PC-9 (cell line): ENCODE data around the gene MTERF4. TPM values are rescaled to one million over a fixed set of nuclear protein-coding genes. Genes with fewer than 3 reads are reported as not detected.

Experiments
- BruUV-seq: library from RNA; stranded (reverse); fragments of 400-500 nt; replicated peaks from 2 replicates; lab custom pipeline; 2021; lab: Mats Ljungman, UMichigan
- CTCF ChIA-PET: fragments of 300-600 bp; sonication (Branson Sonifier 250); formaldehyde crosslinking; loops from one replicate; lab custom pipeline; 2022; ENCODE audit warnings: antibody characterized with exemption; lab: Charles Lee
- POLR2A ChIA-PET: fragments of 300-600 bp; sonication (Branson Sonifier 250); formaldehyde crosslinking; loops from one replicate; lab custom pipeline; 2022; ENCODE audit warnings: antibody characterized with exemption; ENCODE audit not compliant: unreplicated experiment; lab: Charles Lee
- DNase-seq, 2 experiments: peaks; one replicate each; pipeline versions ENCODE4 v3.0.0 to v3.0.0-alpha.2; 2015 to 2022; ENCODE audit warnings: mixed read lengths in 1 of 2
- H2AFZ ChIP-seq: fragments of 200-600 bp; sonication (generic); 2 replicates; pipeline ENCODE4 v1.8.1; 2017; ENCODE audit warnings: antibody characterized with exemption
- H3F3A ChIP-seq: fragments of 200-600 bp; sonication (generic); 2 replicates; pipeline ENCODE4 v1.8.1; 2017; ENCODE audit warnings: antibody characterized with exemption, mild to moderate bottlenecking, low read depth; ENCODE audit not compliant: insufficient read depth
- H3K27ac ChIP-seq: fragments of 200-600 bp; sonication (generic); 2 replicates; pipeline ENCODE4 v1.6.1; 2016; ENCODE audit warnings: mixed run types
- H3K27me3 ChIP-seq: fragments of 200-600 bp; sonication (generic); 2 replicates; pipeline ENCODE4 v1.6.1; 2016; ENCODE audit warnings: low read depth, mixed run types; ENCODE audit not compliant: insufficient read depth
- H3K36me3 ChIP-seq: fragments of 200-600 bp; sonication (generic); 2 replicates; pipeline ENCODE4 v1.6.1; 2016; ENCODE audit warnings: low read depth, mixed run types
- H3K4me1 ChIP-seq: fragments of 200-600 bp; sonication (generic); replicated peaks from 2 replicates; pipeline ENCODE4 v1.6.1; 2016; ENCODE audit warnings: mixed run types; ENCODE audit not compliant: insufficient read depth
- H3K4me2 ChIP-seq: fragments of 200-600 bp; sonication (generic); 2 replicates; pipeline ENCODE4 v1.6.1; 2017; ENCODE audit warnings: mixed run types
- H3K4me3 ChIP-seq: fragments of 200-600 bp; sonication (generic); 2 replicates; pipeline ENCODE4 v1.6.1; 2016; ENCODE audit warnings: mixed run types
- H3K79me2 ChIP-seq: fragments of 200-600 bp; sonication (generic); 2 replicates; pipeline ENCODE4 v1.6.1; 2017; ENCODE audit warnings: low read depth, mixed run types
- H3K9me2 ChIP-seq: fragments of 200-600 bp; sonication (generic); 2 replicates; pipeline ENCODE4 v1.8.1; 2017; ENCODE audit warnings: mild to moderate bottlenecking; ENCODE audit not compliant: insufficient read depth
- H3K9me3 ChIP-seq: fragments of 200-600 bp; sonication (generic); 2 replicates; pipeline ENCODE4 v1.8.1; 2016; ENCODE audit warnings: low read depth; ENCODE audit not compliant: insufficient read depth
- H4K20me1 ChIP-seq: fragments of 200-600 bp; sonication (generic); 2 replicates; pipeline ENCODE4 v1.8.1; 2017; ENCODE audit not compliant: insufficient read depth
- CTCF ChIP-seq: fragments of 200-600 bp; sonication (generic); conservative IDR thresholded peaks from 2 replicates; pipeline ENCODE4 v1.6.1; 2017; ENCODE audit warnings: mixed run types, antibody characterized with exemption, mild to moderate bottlenecking, moderate library complexity
- EZH2 ChIP-seq: fragments of 200-600 bp; sonication (generic); IDR thresholded peaks from 2 replicates; pipeline ENCODE4 v1.8.0; 2017; ENCODE audit warnings: antibody characterized with exemption, low read depth
- intact Hi-C: fragments of 100-400 bp; cut with micrococcal nuclease; formaldehyde crosslinking; loops from one replicate; pipeline ENCODE4 v1.10.0; 2022; ENCODE audit not compliant: unreplicated experiment
- total RNA-seq: library from RNA; stranded (reverse); gene quantifications from 2 replicates; pipeline ENCODE4 v1.2.3, GENCODE V29; 2021

MTERF4 gene
- total RNA-seq, 1 experiment from 2014 or later, result 42.8 TPM

GRCh38 chr2:241110607-241111439 lies 8.7 kb upstream of the MTERF4 start:
- Histone ChIP-seq H3K4me1 (no peaks in the 10 kb centered on the region), H3K9me3 (no peaks in the 10 kb centered on the region), H4K20me1 (no peaks in the 10 kb centered on the region), H3K27me3 (no peaks in the 10 kb centered on the region), H3K27ac (no peak overlapping the region), H3K79me2 (no peaks in the 10 kb centered on the region), H3K9me2 (no peaks in the 10 kb centered on the region), H3K36me3 (no peaks in the 10 kb centered on the region), H2AFZ (no peak overlapping the region), H3K4me3 (no peak overlapping the region), H3F3A (no peaks in the 10 kb centered on the region), H3K4me2 (no peak overlapping the region)
- no peak for TF ChIP-seq CTCF
- no peak for TF ChIP-seq EZH2
- POLR2A ChIA-PET, result no interaction called here
- CTCF ChIA-PET, result no interaction called here
- no peak for DNase-seq
- intact Hi-C loops, result no loop called here
- BruUV-seq, result no TSS peak

GRCh38 chr2:241110089-241110606 lies 8.1 kb upstream of the MTERF4 start:
- Histone ChIP-seq H3K4me2 (no peak overlapping the region), H3K27ac (no peak overlapping the region), H3K27me3 (no peaks in the 10 kb centered on the region), H3K4me1 (no peaks in the 10 kb centered on the region), H3K9me2 (no peaks in the 10 kb centered on the region), H3K4me3 (no peak overlapping the region), H4K20me1 (no peaks in the 10 kb centered on the region), H2AFZ (no peak overlapping the region), H3K36me3 (no peaks in the 10 kb centered on the region), H3K79me2 (no peaks in the 10 kb centered on the region), H3F3A (no peaks in the 10 kb centered on the region), H3K9me3 (no peaks in the 10 kb centered on the region)
- DNase-seq, result no peak
- TF ChIP-seq CTCF (no peak), EZH2 (no peak)
- intact Hi-C loops, result no loop called here
- no TSS peak for BruUV-seq
- ChIA-PET CTCF (no interaction called here), POLR2A (no interaction called here)

- TF ChIP-seq CTCF (no peak), EZH2 (no peak)
- Histone ChIP-seq H3K79me2 (no peaks in the 10 kb centered on the region), H3K36me3 (no peaks in the 10 kb centered on the region), H3K9me3 (no peaks in the 10 kb centered on the region), H3K4me3 (no peak overlapping the region), H3K27ac (no peak overlapping the region), H3F3A (no peaks in the 10 kb centered on the region), H3K27me3 (no peaks in the 10 kb centered on the region), H2AFZ (no peak overlapping the region), H3K4me2 (no peak overlapping the region), H3K9me2 (no peaks in the 10 kb centered on the region), H3K4me1 (no peaks in the 10 kb centered on the region), H4K20me1 (no peaks in the 10 kb centered on the region)
- ChIA-PET POLR2A (no interaction called here), CTCF (no interaction called here)
- intact Hi-C loops, result loop anchor here (10.0 kb wide), 2 partner anchors 105 to 255 kb away; no protein-coding TSS in a partner anchor
- no TSS peak for BruUV-seq
- DNase-seq, result no peak
These were observed 7.4 kb upstream of the MTERF4 start for GRCh38 chr2:241109210-241110088.
